Body of pancreas (tissue), 4 donors: ENCODE measurements around the gene FCHO1. TPM values are rescaled to one million over a fixed set of nuclear protein-coding genes. Genes with fewer than 3 reads are reported as not detected.

ENCODE experiments used
- ATAC-seq: fragments of 150-250 bp; one replicate; pipeline ENCODE4 v1.9.1; 2016
- DNase-seq, 4 donors: peaks; one replicate each; pipeline ENCODE4 v3.0.0-alpha.2; 2019
- H3K27ac ChIP-seq, 4 donors: fragments of 200-600 bp; sonication (generic); 1 replicate in 3 of 4; 2 replicates in 1 of 4; pipeline versions ENCODE4 v1.5.1 to v1.6.1; 2016 to 2019; ENCODE audit warnings: mild to moderate bottlenecking in 1 of 4, mixed read lengths in 1 of 4, moderate library complexity in 1 of 4
- H3K27me3 ChIP-seq, 2 donors: fragments of 200-600 bp; sonication (generic); one replicate each; pipeline ENCODE4 v1.6.0; 2016; ENCODE audit warnings: mild to moderate bottlenecking in 1 of 2
- H3K36me3 ChIP-seq, 2 donors: fragments of 200-600 bp; sonication (generic); replicated peaks in 1 of 2; 2 replicates each; pipeline ENCODE4 v1.5.1; 2016; ENCODE audit warnings: low read depth in 2 of 2; ENCODE audit not compliant: insufficient read depth in 1 of 2
- H3K4me1 ChIP-seq: fragments of 200-600 bp; sonication (generic); one replicate; pipeline ENCODE4 v1.6.0; 2016
- H3K4me3 ChIP-seq, 2 donors: fragments of 200-600 bp; sonication (generic); 1 replicate in 1 of 2; 2 replicates in 1 of 2; pipeline ENCODE4 v1.5.1; 2016 to 2019
- H3K9me3 ChIP-seq, 3 donors: fragments of 200-600 bp; sonication (generic); 1 replicate in 2 of 3; 2 replicates in 1 of 3; pipeline ENCODE4 v1.5.1; 2016
- CTCF ChIP-seq, 7 experiments: fragments of 450-650 bp in 4 of 7; fragments of 200-600 bp in 3 of 7; sonication (generic) in 3 of 7; IDR thresholded peaks; one replicate each; pipeline ENCODE4 v1.5.1; 2016 to 2019; ENCODE audit warnings: antibody characterized with exemption in 7 of 7
- POLR2A ChIP-seq, 3 donors: fragments of 450-650 bp; IDR thresholded peaks; one replicate each; pipeline ENCODE4 v1.6.1; 2016; ENCODE audit warnings: antibody characterized with exemption in 3 of 3, mild to moderate bottlenecking in 2 of 3
- WGBS, 2 donors: methylation state at CpG; one replicate each; pipeline ENCODE4 v1.1.5; 2017; 5-methylcytosine and 5-hydroxymethylcytosine counted together
- intact Hi-C: fragments of 100-400 bp; cut with DNase I; formaldehyde crosslinking; loops from one replicate; pipeline ENCODE4 v1.15.1; 2023
- total RNA-seq, 2 donors: library from RNA; depleted of rRNA; stranded (reverse); fragments of >200 nt; gene quantifications; one replicate each; pipeline ENCODE4 v1.1.0, GENCODE V29; 2016

Gene FCHO1
- total RNA-seq, 2 donors from 2014 or later, result 1.6 TPM; not detected in 1

GRCh38 chr19:17766543-17767131, 15.4 kb downstream of the FCHO1 start:
- peak; percentile 81 to 91 (median 88) for DNase-seq
- Histone ChIP-seq H3K36me3 (no peaks in the 10 kb centered on the region), H3K4me3 (no peak overlapping the region), H3K4me1 (peaks cover 12% of the 10 kb centered on the region), H3K27ac (peak overlapping the region in 2 of 4 donors; percentile 17 to 39), H3K9me3 (no peaks in the 10 kb centered on the region), H3K27me3 (no peaks in the 10 kb centered on the region)
- TF ChIP-seq POLR2A (IDR thresholded peaks at IDR 0.05), result no peak
- TF ChIP-seq CTCF (IDR thresholded peaks at IDR 0.05), result peak; percentile 64 to 84 (median 78)
- intact Hi-C loops, result no loop called here
- ATAC-seq, result peak; percentile 87
- 4 to 6% methylated on average over 8 to 29 of the region's 29 CpGs for WGBS, 2 donors

GRCh38 chr19:17767559-17767958, 16.3 kb downstream of the FCHO1 start:
- H3K4me1 ChIP-seq, result peaks cover 12% of the 10 kb centered on the region
- WGBS, 2 donors, result 12 to 36% methylated on average over 1 of the region's 1 CpG
- intact Hi-C loops, result no loop called here
- no peaks in the 10 kb centered on the region for H3K9me3 ChIP-seq
- TF ChIP-seq CTCF (IDR thresholded peaks at IDR 0.05) (no peak), POLR2A (IDR thresholded peaks at IDR 0.05) (no peak)
- DNase-seq (no peak), ATAC-seq (no peak)
- H3K36me3 ChIP-seq, result no peaks in the 10 kb centered on the region
- no peak overlapping the region for H3K4me3 ChIP-seq
- H3K27ac ChIP-seq, result no peak overlapping the region
- no peaks in the 10 kb centered on the region for H3K27me3 ChIP-seq

GRCh38 chr19:17770613-17771012, 19.3 kb downstream of the FCHO1 start:
- no peak overlapping the region for H3K4me3 ChIP-seq
- no peak overlapping the region for H3K27ac ChIP-seq
- no peak for DNase-seq
- no peak for ATAC-seq
- intact Hi-C loops, result loop anchor here (10.0 kb wide), 1 partner anchor 156 kb away; no protein-coding TSS in a partner anchor
- TF ChIP-seq CTCF (IDR thresholded peaks at IDR 0.05) (no peak), POLR2A (IDR thresholded peaks at IDR 0.05) (no peak)
- no peaks in the 10 kb centered on the region for H3K36me3 ChIP-seq
- 61 to 67% methylated on average over 5 to 12 of the region's 13 CpGs for WGBS, 2 donors
- H3K9me3 ChIP-seq, result no peaks in the 10 kb centered on the region
- H3K27me3 ChIP-seq, result no peaks in the 10 kb centered on the region
- H3K4me1 ChIP-seq, result peaks cover 12% of the 10 kb centered on the region

- H3K9me3 ChIP-seq, result no peaks in the 10 kb centered on the region
- intact Hi-C loops, result loop anchor here (10.0 kb wide), 1 partner anchor 157 kb away; no protein-coding TSS in a partner anchor
- TF ChIP-seq POLR2A (IDR thresholded peaks at IDR 0.05) (no peak), CTCF (IDR thresholded peaks at IDR 0.05) (no peak)
- H3K36me3 ChIP-seq, result no peaks in the 10 kb centered on the region
- H3K4me3 ChIP-seq, result no peak overlapping the region
- DNase-seq (no peak), ATAC-seq (no peak)
- 87 to 90% methylated on average over 4 of the region's 4 CpGs for WGBS, 2 donors
- no peak overlapping the region for H3K27ac ChIP-seq
- no peaks in the 10 kb centered on the region for H3K27me3 ChIP-seq
- peaks cover under 1% of the 10 kb centered on the region for H3K4me1 ChIP-seq
Measured at GRCh38 chr19:17772172-17772571, 20.9 kb downstream of the FCHO1 start.
